Panc1 (cell line): ENCODE measurements around the gene CMTM7.

Experiments used
- POLR2AphosphoS5 ChIP-seq: IDR thresholded peaks from 2 replicates; pipeline ENCODE4 v1.6.1; 2012; ENCODE audit warnings: mild to moderate bottlenecking, low read depth, low read length, moderate library complexity
- TF ChIP-seq, protein P1 (sequence below): fragments of 450-650 bp; IDR thresholded peaks from 2 replicates; pipeline ENCODE4 v1.5.1; 2017; ENCODE audit warnings: mild to moderate bottlenecking

DNA sequence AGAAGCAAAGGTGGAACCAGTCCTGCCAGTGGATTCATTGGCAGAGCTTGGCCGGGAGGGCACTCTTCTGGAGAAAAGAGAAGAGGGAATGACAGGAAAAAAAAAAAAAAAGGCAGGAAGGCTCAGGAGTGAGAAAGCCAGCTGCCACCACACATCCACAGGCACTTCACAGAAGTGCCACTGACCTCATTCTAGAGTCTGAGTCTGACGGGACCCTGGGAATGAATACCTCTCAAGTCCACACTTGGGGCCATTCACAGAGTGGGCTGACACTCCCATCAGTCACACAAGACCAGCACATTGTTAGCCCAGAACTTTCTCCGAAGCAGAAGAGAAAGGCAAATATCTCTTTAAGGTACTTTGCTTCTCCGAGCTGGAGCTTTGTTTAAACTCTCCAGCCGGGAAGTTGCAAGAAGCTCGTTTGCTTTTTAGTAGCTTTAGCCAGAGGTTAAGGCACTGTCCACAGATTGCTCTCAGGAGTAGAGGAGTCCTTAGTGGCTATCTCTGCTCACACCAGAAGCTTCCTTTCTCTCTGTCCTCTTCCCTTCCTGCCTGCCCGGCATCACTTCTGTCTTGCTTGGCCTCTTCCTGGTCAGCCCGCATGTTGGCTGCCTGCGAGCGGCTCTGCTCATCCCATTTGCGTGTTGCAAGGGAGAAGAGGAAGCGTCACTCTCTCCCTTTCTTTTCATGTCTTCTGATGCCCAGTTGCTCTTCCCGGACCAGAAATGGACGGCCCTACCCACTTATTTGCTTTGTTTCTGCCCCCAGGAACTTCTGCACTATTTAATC, 57.2 kb downstream of the CMTM7 start:
- TF ChIP-seq, protein P1, sequence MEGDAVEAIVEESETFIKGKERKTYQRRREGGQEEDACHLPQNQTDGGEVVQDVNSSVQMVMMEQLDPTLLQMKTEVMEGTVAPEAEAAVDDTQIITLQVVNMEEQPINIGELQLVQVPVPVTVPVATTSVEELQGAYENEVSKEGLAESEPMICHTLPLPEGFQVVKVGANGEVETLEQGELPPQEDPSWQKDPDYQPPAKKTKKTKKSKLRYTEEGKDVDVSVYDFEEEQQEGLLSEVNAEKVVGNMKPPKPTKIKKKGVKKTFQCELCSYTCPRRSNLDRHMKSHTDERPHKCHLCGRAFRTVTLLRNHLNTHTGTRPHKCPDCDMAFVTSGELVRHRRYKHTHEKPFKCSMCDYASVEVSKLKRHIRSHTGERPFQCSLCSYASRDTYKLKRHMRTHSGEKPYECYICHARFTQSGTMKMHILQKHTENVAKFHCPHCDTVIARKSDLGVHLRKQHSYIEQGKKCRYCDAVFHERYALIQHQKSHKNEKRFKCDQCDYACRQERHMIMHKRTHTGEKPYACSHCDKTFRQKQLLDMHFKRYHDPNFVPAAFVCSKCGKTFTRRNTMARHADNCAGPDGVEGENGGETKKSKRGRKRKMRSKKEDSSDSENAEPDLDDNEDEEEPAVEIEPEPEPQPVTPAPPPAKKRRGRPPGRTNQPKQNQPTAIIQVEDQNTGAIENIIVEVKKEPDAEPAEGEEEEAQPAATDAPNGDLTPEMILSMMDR: no peak
- no peak for TF ChIP-seq POLR2AphosphoS5
